ENCODE measurements around the gene PRKAG2. TPM values are rescaled to one million over a fixed set of nuclear protein-coding genes. Genes with fewer than 3 reads are reported as not detected.
A peak's percentile ranks its signal among the peaks of the same experiment; 100 is the strongest.
"Not testable (repeated sequence)": the region's sequence is repeated elsewhere in the genome, so short reads cannot be mapped to it uniquely, and the experiment has no call there.

Gene PRKAG2
- total and polyA plus RNA-seq, 4 donors: 36.7 to 46.1 (median 40.0) TPM

DNA sequence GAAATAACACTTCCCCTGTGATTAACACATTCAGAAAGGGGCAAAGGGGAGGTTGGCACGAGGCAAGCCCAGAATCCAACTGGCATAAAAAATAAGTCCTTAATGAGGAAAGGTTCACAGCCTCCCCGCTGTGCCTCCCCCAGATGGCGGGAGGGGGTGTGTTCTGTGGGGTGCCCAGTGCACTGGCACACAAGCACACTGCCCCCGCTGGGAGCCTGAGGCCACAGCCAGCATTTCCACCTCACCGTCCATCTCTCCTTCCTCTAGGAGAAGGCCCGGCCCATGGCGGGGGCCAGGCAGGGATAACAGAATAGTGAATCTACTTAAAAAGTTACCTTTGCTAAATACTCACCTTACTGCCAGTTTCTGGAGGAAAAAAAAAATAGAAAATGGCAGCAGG is 43.2 kb downstream of the PRKAG2 start:
- no peaks in the 10 kb centered on the region for H3K27me3 ChIP-seq (ENCODE audit: control insufficient read depth, insufficient read depth, low read length)
- H3K9me3 ChIP-seq (ENCODE audit: control insufficient read depth, insufficient read depth, low read length): no peaks in the 10 kb centered on the region
- H3K36me3 ChIP-seq (ENCODE audit: control insufficient read depth, insufficient read depth, low read length): no peaks in the 10 kb centered on the region
- no peak for DNase-seq (ENCODE audit: low read depth in 4 of 6, low spot score in 6 of 6)
- no peak overlapping the region for H3K27ac ChIP-seq (ENCODE audit: low read depth, low read length)
- peaks cover 21% of the 10 kb centered on the region for H3K4me1 ChIP-seq (ENCODE audit: control insufficient read depth, insufficient read depth, low read length)
- no CpG with 5 or more reads among the region's 7 CpGs for WGBS (ENCODE audit: insufficient coverage)
- H3K4me3 ChIP-seq (ENCODE audit: low read depth, low read length): no peak overlapping the region

GRCh38 chr7:151833213-151833651 is 43.7 kb downstream of the PRKAG2 start:
- 86% methylated on average over 6 of the region's 14 CpGs for WGBS (ENCODE audit: insufficient coverage)
- no peak for DNase-seq (ENCODE audit: low read depth in 4 of 6, low spot score in 6 of 6)
- H3K4me3 ChIP-seq (ENCODE audit: low read depth, low read length): no peak overlapping the region

DNA sequence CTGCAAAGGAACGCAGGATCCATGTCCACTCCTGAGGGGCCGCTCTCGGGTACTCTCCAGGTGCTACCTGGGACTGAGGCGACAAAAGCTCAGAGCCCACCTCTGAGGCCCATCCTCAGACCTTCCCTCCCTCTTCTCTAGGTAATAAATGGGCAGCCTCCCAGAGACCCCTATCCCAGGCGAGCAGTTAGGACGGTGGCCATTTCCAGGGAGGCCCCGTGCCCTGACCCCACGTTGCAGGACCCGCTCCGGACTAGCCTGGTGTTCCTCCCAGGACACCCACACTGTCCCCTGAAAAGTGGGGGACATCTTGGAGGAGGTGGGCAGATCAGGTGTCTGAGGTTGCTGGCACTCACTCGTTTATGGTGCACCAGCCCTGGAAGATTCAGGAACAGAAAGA is 44.3 kb downstream of the PRKAG2 start:
- 93% methylated on average over 11 of the region's 11 CpGs for WGBS (ENCODE audit: insufficient coverage)
- no peaks in the 10 kb centered on the region for H3K9me3 ChIP-seq (ENCODE audit: control insufficient read depth, insufficient read depth, low read length)
- no peaks in the 10 kb centered on the region for H3K27me3 ChIP-seq (ENCODE audit: control insufficient read depth, insufficient read depth, low read length)
- H3K36me3 ChIP-seq (ENCODE audit: control insufficient read depth, insufficient read depth, low read length): no peaks in the 10 kb centered on the region
- no peak overlapping the region for H3K27ac ChIP-seq (ENCODE audit: low read depth, low read length)
- DNase-seq (ENCODE audit: low read depth in 4 of 6, low spot score in 6 of 6): no peak
- H3K4me3 ChIP-seq (ENCODE audit: low read depth, low read length): no peak overlapping the region
- peaks cover 13% of the 10 kb centered on the region for H3K4me1 ChIP-seq (ENCODE audit: control insufficient read depth, insufficient read depth, low read length)

More at GRCh38 chr7:151833213-151833651, 43.7 kb downstream of the PRKAG2 start:
- Histone ChIP-seq H3K27ac (ENCODE audit: low read depth, low read length) (no peak overlapping the region), H3K27me3 (ENCODE audit: control insufficient read depth, insufficient read depth, low read length) (no peaks in the 10 kb centered on the region), H3K36me3 (ENCODE audit: control insufficient read depth, insufficient read depth, low read length) (no peaks in the 10 kb centered on the region), H3K4me1 (ENCODE audit: control insufficient read depth, insufficient read depth, low read length) (peaks cover 18% of the 10 kb centered on the region), H3K9me3 (ENCODE audit: control insufficient read depth, insufficient read depth, low read length) (no peaks in the 10 kb centered on the region)

DNA sequence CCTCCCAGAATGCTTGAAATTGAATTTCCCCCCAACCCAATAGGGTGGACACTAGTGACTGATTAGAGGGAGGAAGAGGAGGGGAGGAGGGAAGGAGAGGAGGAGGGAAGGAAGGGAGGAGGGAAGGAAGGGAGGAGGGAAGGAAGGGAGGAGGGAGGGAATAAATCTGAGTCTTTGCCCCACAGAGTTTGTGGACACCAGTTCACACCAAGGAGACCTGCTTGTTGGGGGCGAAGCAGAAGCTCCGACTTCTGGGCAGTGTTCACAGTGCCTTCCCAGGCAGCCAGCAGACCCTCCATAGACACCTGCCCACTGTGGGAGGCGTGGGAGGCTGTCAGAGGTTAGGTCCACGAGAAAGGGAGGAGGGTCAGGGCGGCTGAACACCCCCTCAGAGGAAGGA is 44.8 kb downstream of the PRKAG2 start:
- Histone ChIP-seq H3K27ac (ENCODE audit: low read depth, low read length) (no peak overlapping the region), H3K27me3 (ENCODE audit: control insufficient read depth, insufficient read depth, low read length) (no peaks in the 10 kb centered on the region), H3K36me3 (ENCODE audit: control insufficient read depth, insufficient read depth, low read length) (no peaks in the 10 kb centered on the region), H3K4me1 (ENCODE audit: control insufficient read depth, insufficient read depth, low read length) (peaks cover 7% of the 10 kb centered on the region), H3K9me3 (ENCODE audit: control insufficient read depth, insufficient read depth, low read length) (no peaks in the 10 kb centered on the region), H3K4me3 (ENCODE audit: low read depth, low read length) (no peak overlapping the region)
- no peak for DNase-seq (ENCODE audit: low read depth in 4 of 6, low spot score in 6 of 6)
- no CpG with 5 or more reads among the region's 5 CpGs for WGBS (ENCODE audit: insufficient coverage)

DNA sequence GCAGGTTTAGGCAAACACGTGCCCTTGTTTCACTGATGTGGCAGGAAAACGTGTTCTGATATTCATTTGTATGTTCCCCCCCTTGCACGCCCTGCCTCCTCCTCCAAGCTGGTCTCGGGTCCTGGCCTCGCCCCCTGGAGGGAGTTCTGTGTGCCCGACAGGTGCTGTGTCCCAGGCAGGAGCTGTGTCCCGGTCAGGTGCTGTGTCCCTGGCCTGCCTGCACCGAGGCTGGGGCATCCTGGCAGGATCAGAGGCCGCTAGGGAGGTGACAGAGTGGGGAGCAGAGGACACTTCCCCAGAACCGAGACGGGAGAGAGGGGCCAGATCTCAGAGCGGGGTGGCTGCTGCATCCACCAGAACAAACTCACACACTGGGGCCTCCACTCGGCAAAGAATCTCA is 45.3 kb downstream of the PRKAG2 start:
- no peak for DNase-seq (ENCODE audit: low read depth in 4 of 6, low spot score in 6 of 6)
- Histone ChIP-seq H3K27me3 (ENCODE audit: control insufficient read depth, insufficient read depth, low read length) (no peaks in the 10 kb centered on the region), H3K9me3 (ENCODE audit: control insufficient read depth, insufficient read depth, low read length) (no peaks in the 10 kb centered on the region), H3K36me3 (ENCODE audit: control insufficient read depth, insufficient read depth, low read length) (no peaks in the 10 kb centered on the region), H3K27ac (ENCODE audit: low read depth, low read length) (no peak overlapping the region), H3K4me3 (ENCODE audit: low read depth, low read length) (no peak overlapping the region), H3K4me1 (ENCODE audit: control insufficient read depth, insufficient read depth, low read length) (peaks cover 2% of the 10 kb centered on the region)
- WGBS (ENCODE audit: insufficient coverage): 79% methylated on average over 11 of the region's 13 CpGs

GRCh38 chr7:151830121-151830830 is 46.6 kb downstream of the PRKAG2 start:
- H3K27ac ChIP-seq (ENCODE audit: low read depth, low read length): no peak overlapping the region
- no peaks in the 10 kb centered on the region for H3K27me3 ChIP-seq (ENCODE audit: control insufficient read depth, insufficient read depth, low read length)
- H3K4me3 ChIP-seq (ENCODE audit: low read depth, low read length): no peak overlapping the region
- H3K4me1 ChIP-seq (ENCODE audit: control insufficient read depth, insufficient read depth, low read length): peaks cover 5% of the 10 kb centered on the region
- no peaks in the 10 kb centered on the region for H3K36me3 ChIP-seq (ENCODE audit: control insufficient read depth, insufficient read depth, low read length)
- 81% methylated on average over 20 of the region's 26 CpGs for WGBS (ENCODE audit: insufficient coverage)
- no peaks in the 10 kb centered on the region for H3K9me3 ChIP-seq (ENCODE audit: control insufficient read depth, insufficient read depth, low read length)
- no peak for DNase-seq (ENCODE audit: low read depth in 4 of 6, low spot score in 6 of 6)

DNA sequence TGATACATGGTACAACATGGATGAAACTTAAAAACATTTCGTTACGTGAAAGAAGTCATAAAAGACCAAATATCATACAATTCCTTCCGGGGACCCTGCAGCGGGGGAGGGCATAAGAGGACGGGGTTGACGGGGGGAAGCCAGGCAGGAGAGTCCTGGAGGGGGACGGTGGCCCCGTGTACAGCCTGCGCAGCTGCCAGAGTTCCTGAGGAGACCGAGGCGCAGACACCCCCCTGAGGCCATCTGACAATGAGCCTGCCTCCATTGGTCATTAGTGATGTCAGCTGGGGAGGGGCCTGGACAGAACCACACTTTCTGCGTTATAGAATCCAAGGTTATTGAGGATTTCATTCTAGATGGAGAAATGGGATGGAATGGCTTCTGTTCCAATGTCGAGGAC is 47.2 kb downstream of the PRKAG2 start:
- no peaks in the 10 kb centered on the region for H3K9me3 ChIP-seq (ENCODE audit: control insufficient read depth, insufficient read depth, low read length)
- H3K36me3 ChIP-seq (ENCODE audit: control insufficient read depth, insufficient read depth, low read length): no peaks in the 10 kb centered on the region
- WGBS (ENCODE audit: insufficient coverage): 75% methylated on average over 11 of the region's 13 CpGs

DNA sequence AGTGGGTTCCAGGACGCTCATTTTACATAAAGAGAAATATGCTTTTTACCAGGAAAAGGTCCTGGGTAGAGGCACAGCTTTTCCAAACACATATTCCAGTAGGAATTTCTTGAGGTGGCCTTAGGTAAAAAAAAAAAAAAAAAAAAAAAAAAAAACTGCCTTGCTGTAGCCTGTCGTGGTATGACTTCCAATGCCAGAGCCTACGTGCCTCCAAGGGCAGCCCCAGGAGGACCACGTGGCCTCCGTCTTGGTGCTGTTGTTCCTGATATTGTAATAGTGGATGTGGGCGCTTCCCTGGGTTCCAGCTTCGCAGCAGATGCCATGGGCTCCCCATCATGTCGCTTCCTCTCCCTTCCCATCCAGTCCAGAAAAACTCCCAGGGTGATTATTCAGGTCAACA is 49.3 kb downstream of the PRKAG2 start:
- H3K9me3 ChIP-seq (ENCODE audit: control insufficient read depth, insufficient read depth, low read length): no peaks in the 10 kb centered on the region
- peaks cover 17% of the 10 kb centered on the region for H3K4me1 ChIP-seq (ENCODE audit: control insufficient read depth, insufficient read depth, low read length)
- no peak overlapping the region for H3K27ac ChIP-seq (ENCODE audit: low read depth, low read length)
- H3K27me3 ChIP-seq (ENCODE audit: control insufficient read depth, insufficient read depth, low read length): no peaks in the 10 kb centered on the region
- no peak overlapping the region for H3K4me3 ChIP-seq (ENCODE audit: low read depth, low read length)
- no peak for DNase-seq (ENCODE audit: low read depth in 4 of 6, low spot score in 6 of 6)
- WGBS (ENCODE audit: insufficient coverage): 100% methylated on average over 1 of the region's 8 CpGs
- H3K36me3 ChIP-seq (ENCODE audit: control insufficient read depth, insufficient read depth, low read length): no peaks in the 10 kb centered on the region

More for the DNA sequence above, 47.2 kb downstream of the PRKAG2 start:
- Histone ChIP-seq H3K27ac (ENCODE audit: low read depth, low read length) (no peak overlapping the region), H3K4me3 (ENCODE audit: low read depth, low read length) (no peak overlapping the region), H3K27me3 (ENCODE audit: control insufficient read depth, insufficient read depth, low read length) (no peaks in the 10 kb centered on the region), H3K4me1 (ENCODE audit: control insufficient read depth, insufficient read depth, low read length) (peaks cover 9% of the 10 kb centered on the region)
- no peak for DNase-seq (ENCODE audit: low read depth in 4 of 6, low spot score in 6 of 6)

DNA sequence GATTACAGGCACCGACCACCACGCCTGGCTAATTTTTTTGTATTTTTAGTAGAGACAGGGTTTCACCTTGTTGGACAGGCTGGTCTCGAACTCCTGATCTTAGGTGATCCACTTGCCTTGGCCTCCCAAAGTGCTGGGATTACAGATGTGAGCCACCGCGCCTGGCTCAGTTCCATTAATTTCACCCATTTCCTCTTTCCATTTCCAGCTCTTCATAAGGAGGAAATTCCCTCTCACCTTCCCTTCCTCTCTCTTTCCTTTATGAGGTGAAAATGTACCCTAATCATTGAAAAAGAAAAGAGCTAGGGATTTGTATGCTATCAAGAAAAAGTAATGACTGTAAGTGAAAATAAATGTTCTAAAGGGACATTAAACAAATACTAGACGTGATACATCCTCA is 50.6 kb downstream of the PRKAG2 start:
- not testable (repeated sequence) for H3K27me3 ChIP-seq (ENCODE audit: control insufficient read depth, insufficient read depth, low read length); H3K9me3 ChIP-seq (ENCODE audit: control insufficient read depth, insufficient read depth, low read length); H3K27ac ChIP-seq (ENCODE audit: low read depth, low read length); H3K4me3 ChIP-seq (ENCODE audit: low read depth, low read length); H3K36me3 ChIP-seq (ENCODE audit: control insufficient read depth, insufficient read depth, low read length); DNase-seq (ENCODE audit: low read depth in 4 of 6, low spot score in 6 of 6)
- WGBS (ENCODE audit: insufficient coverage): 98% methylated on average over 5 of the region's 6 CpGs
- H3K4me1 ChIP-seq (ENCODE audit: control insufficient read depth, insufficient read depth, low read length): peaks cover 20% of the 10 kb centered on the region

DNA sequence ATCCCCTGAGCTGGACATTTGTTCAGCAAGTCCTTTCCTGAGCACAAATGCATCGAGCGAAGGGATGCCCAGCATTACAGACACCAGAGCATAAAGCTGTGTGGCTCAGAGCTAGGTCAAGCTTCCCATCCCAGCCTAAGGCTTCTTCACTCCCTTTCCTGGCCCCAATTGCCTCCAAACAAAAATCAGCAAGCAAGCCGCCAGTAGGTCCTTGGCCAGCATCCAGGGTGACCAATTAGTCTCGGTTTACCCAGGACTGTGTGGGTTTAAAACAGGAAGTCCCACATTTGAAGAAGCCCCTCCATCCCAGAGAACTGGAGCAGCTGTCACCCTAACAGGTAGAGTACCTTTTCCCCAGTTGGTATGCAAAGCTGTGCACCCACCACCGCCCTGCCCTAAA is 51.2 kb downstream of the PRKAG2 start:
- peak in 1 of 6 donors; percentile 23 for DNase-seq (ENCODE audit: low read depth in 4 of 6, low spot score in 6 of 6)
- H3K4me3 ChIP-seq (ENCODE audit: low read depth, low read length): no peak overlapping the region
- H3K9me3 ChIP-seq (ENCODE audit: control insufficient read depth, insufficient read depth, low read length): no peaks in the 10 kb centered on the region
- no peaks in the 10 kb centered on the region for H3K27me3 ChIP-seq (ENCODE audit: control insufficient read depth, insufficient read depth, low read length)
- no peak overlapping the region for H3K27ac ChIP-seq (ENCODE audit: low read depth, low read length)
- WGBS (ENCODE audit: insufficient coverage): 59% methylated on average over 4 of the region's 5 CpGs
- H3K36me3 ChIP-seq (ENCODE audit: control insufficient read depth, insufficient read depth, low read length): no peaks in the 10 kb centered on the region
- peaks cover 20% of the 10 kb centered on the region for H3K4me1 ChIP-seq (ENCODE audit: control insufficient read depth, insufficient read depth, low read length)
